HG03521 (cell line): ENCODE data around the gene AK3.
A peak's percentile ranks its signal among the peaks of the same experiment; 100 is the strongest.
"Not testable (repeated sequence)": the region's sequence is repeated elsewhere in the genome, so short reads cannot be mapped to it uniquely, and the experiment has no call there.

ENCODE experiments used
- ATAC-seq: cut with Tn5 transposase; IDR thresholded peaks from one replicate; pipeline ENCODE4 v1.9.1; 2021; ENCODE audit warnings: mild to moderate bottlenecking, moderate library complexity; ENCODE audit not compliant: unreplicated experiment

AK3 gene

DNA sequence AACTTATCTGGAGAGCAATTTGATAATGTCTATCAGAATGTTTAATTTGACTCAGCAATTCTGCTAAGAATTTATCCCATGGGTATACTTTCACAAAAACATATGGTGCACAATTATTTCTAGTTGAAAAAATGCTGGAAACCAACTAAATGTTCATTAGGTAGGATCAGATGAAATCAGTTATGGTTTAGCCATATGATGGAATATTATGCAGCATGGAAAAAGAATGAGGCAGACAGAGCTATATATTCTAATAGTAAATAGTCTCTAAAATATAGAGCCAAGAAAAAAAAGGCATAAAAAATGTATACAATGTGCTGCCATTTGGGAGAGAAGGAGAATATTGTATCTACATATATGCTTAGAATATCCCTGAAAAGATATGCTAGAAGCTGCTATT is 71.1 kb downstream of the AK3 start:
- no peak for ATAC-seq

DNA sequence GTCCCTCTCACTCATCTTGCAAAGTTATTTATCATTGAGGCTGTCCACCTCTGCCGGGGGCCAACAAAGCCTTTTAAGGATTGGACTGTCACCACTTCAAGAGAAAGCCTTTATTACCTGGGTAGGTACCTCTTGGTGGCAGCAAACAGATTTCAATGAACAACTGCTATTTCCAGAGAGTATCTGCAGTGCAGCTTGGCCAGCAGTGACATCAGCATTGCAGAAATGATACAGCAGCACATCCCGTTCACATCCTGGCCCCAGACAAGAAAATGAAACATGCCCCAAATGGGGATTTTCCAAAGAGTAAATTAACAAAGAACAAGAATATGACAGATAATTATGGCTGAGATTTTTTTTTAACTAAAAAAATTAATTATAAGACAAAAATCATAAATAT is 72.4 kb downstream of the AK3 start:
- ATAC-seq = no peak

DNA sequence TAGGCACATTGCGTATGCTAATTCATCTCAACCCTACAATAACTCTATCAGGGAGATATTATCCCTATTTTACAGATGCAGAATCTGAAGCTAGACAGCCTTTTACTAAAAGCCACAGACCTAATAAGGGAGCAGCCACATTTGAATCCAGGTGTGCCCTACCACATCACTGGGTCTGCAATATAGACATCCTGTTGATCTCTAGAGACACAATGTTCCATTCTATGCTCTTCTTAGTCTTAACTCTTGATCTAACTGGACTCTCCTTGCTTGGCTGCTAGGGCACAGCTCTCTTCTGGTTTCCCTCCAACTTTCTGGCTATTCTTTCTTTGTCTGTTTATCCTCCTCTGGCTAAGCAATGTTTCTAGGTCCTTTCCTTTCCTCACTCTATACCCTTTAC is 73.3 kb downstream of the AK3 start:
- no peak for ATAC-seq

DNA sequence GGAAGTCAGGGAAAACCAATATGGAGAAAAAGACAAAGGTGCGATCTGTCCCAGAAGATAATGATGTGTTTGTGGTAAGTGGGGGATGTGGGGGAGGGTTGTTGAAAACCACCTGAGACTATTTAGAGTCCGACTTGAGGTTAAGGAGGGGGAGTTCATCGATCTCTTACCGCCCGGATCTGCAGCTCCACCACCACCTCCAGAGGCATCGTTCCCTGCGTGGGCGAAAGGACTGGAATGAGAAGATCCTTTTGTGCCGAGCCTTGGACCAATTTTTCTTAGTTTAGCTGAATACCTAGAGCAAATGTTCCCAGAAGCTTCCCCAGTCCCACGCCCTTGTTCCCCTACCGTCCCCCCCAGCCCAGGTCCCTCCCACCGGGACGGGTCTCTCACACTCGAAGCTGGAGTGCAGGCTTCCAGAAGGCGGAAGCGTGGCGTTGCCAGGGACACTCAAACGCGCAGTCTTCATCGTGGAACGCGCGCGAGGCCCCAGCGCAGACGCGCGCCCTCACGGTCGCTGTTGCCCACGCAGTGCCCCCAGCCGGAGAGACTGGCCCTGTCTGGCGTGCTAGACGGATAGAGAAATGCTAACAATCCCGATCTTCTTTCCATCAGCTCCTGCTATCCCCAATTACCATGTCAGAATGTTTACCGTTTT is 74.8 kb downstream of the AK3 start, which contains the start of gene SPATA6L:
Gene SPATA6L, minus strand, starts transcription at position 439 of the 658 bp plus-strand sequence. Its CDS starts 230 bp downstream, at position 209.
- ATAC-seq = no peak

DNA sequence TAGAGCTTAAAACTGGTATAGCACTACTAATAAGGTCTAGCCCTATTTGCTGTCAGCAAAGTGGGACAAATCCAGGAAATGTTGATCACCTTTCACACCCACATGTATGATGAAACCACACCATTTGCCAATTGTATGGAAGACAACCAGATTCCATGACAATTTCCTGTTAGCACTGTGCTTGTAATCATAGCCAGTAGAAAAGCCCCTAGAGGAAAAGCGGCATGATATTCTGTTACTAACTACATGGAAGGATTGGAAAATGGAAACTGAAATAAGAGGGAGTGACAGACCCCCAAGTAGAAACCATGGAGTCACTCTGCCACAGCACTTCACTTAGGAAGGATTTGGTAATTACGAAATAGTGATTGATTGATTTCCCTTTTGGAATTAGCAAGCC is 75.6 kb downstream of the AK3 start:
- no peak for ATAC-seq

DNA sequence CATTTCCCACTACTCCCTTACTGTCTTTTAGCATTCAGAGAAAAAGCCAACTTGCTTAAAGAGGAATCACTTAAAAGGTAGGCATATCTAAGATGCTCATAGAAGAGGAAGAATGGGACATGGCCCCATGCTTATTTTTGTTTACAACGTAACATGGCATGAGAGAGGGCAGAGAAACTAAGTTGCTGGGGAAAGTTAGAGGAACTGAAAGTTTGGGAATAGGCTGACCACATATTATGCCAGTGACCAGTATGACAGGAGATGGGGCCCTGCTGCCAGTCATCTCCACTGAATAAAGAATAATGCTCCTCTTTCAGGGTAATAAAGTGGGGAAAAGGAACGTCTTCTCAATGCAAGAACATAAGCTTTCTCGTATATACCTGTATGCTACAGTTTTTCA is 77.0 kb downstream of the AK3 start:
- ATAC-seq = no peak

DNA sequence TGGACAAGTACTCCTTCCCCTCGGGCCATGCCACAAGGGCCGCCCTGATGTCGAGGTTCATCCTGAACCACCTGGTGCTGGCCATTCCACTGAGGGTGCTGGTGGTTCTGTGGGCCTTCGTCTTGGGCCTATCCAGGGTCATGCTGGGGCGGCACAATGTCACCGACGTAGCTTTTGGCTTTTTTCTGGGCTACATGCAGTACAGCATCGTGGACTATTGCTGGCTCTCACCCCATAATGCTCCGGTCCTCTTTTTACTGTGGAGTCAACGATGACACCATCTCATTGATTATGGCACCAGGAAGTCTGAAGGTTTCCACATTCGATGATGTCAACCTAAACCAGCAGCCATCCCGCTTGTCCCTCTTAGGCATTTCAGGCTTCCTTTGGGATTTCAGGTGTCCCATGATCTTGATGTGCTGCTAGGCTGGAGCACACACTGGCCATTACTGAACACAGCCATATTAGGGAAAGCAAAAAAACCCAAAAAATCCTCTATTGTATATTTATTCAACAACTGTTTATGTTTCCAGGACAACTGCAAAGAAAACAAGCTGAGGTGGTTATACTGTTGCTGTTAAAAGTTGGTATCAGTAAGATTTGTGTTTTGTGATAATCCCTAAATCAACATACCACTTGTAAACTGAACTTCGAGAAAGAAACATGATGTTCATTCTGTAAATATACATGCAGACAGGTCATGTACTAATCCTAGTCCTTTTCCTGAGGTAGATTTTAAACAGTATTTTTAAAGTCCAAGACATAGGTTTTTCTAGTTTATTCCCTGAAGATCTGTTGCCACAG is 77.8 kb downstream of the AK3 start:
- ATAC-seq = no peak

DNA sequence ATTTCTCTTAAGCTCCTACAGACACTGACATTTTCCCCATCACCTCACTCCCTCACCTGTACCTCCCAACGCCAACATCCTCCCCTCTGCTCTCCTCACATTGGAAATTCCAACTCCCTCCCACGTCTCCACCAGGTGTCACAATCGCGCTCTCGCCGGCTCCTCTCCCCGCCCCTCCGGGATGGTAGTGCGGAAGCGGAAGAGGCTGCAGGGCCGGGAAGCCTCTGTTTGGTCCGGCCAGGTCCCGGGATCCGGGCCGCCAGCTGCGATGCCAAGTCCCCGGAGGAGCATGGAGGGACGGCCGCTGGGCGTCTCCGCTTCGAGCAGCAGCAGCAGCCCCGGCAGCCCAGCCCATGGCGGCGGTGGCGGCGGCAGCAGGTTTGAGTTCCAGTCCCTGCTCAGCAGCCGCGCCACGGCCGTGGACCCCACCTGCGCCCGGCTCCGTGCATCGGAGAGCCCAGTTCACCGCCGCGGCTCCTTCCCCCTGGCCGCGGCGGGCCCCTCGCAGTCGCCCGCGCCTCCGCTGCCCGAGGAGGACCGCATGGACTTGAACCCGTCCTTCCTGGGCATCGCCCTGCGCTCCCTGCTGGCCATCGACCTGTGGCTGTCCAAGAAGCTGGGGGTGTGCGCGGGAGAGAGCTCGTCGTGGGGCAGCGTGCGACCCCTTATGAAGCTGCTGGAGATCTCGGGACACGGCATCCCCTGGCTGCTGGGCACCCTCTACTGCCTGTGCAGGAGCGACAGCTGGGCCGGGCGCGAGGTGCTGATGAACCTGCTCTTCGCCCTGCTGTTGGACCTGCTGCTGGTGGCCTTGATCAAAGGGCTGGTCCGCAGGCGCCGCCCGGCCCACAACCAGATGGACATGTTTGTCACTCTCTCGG is 78.7 kb downstream of the AK3 start, which contains the start of gene PLPP6:
Gene PLPP6, plus strand, starts transcription at position 187 of the 881 bp plus-strand sequence. Its CDS starts 82 bp downstream, at position 269.
- ATAC-seq = peak; percentile 62

DNA sequence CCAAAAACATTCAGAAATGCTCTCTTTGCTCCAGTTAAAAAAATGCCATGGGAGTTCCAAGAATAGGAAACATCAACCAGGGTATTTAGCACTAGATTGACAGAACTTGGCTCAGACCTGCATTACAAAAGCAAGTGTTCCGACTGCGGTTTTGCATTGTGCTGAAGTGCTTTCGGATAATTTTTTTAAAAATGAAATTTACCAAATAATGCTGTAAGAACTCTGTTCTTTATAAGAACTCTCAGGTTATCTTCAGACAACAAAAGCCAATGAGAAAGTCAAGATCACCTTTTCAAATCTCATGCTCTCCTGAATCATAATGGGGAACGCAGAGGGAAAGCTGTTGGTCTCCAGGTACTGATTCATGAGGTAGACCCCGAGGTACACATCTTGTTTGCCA is 79.4 kb downstream of the AK3 start:
- ATAC-seq = no peak

DNA sequence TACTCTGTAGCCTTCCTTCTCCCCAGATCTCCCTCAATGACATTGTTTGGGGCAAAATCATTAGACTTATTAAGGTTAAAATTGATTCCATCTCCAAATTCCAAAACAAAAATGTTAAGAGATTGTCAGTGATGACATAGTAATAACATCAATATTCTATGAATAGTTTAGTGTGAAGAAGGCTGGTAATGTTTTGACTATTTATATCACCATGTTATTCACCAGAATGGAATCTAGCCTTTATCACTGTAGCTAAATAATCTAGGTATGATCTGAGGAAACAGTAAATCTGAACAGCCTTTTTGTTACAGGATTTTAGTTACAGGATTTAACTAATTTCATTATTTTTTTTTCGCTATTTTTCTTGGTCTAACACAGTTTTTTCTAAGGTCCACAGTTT is 79.8 kb downstream of the AK3 start:
- ATAC-seq = no peak

DNA sequence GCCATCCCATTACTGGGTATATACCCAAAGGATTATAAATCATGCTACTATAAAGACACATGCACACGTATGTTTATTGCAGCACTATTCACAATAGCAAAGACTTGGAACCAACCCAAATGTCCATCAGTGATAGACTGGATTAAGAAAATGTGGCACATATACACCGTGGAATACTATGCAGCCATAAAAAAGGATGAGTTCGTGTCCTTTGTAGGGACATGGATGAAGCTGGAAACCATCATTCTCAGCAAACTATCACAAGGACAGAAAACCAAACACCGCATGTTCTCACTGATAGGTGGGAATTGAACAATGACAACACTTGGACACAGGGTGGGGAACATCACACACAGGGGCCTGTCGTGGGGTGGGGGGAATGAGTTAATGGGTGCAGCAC is 80.3 kb downstream of the AK3 start:
- ATAC-seq = not testable (repeated sequence)
